Nephron progenitor cell (in vitro differentiated cells): ENCODE measurements around the gene RRAS2.
"Not testable (repeated sequence)": the region's sequence is repeated elsewhere in the genome, so short reads cannot be mapped to it uniquely, and the experiment has no call there.

Source experiments
- DNase-seq: peaks from one replicate; pipeline ENCODE4 v3.0.0; 2021
- H3K27ac Mint-ChIP-seq: 2 replicates; pipeline ENCODE4 v1.8.0; 2021; ENCODE audit warnings: mild to moderate bottlenecking, moderate library complexity, mixed read lengths
- H3K27me3 Mint-ChIP-seq: 2 replicates; pipeline ENCODE4 v1.8.0; 2021; ENCODE audit warnings: mild to moderate bottlenecking, low read depth, mixed read lengths; ENCODE audit not compliant: poor library complexity
- H3K36me3 Mint-ChIP-seq: 2 replicates; pipeline ENCODE4 v1.8.0; 2021; ENCODE audit warnings: low read depth, mixed read lengths
- H3K4me1 Mint-ChIP-seq: 2 replicates; pipeline ENCODE4 v1.8.0; 2021; ENCODE audit warnings: mixed read lengths
- H3K4me3 Mint-ChIP-seq: 2 replicates; pipeline ENCODE4 v1.8.0; 2021; ENCODE audit warnings: mild to moderate bottlenecking, moderate library complexity, mixed read lengths
- H3K9me3 Mint-ChIP-seq: 2 replicates; pipeline ENCODE4 v1.8.0; 2021; ENCODE audit warnings: mild to moderate bottlenecking, moderate library complexity, mixed read lengths
- TF ChIP-seq, protein P1 (sequence below): fragments of 200-600 bp; sonication (generic); IDR thresholded peaks from 2 replicates; pipeline ENCODE4 v1.5.0; 2021; ENCODE audit warnings: antibody characterized with exemption

The RRAS2 gene

DNA sequence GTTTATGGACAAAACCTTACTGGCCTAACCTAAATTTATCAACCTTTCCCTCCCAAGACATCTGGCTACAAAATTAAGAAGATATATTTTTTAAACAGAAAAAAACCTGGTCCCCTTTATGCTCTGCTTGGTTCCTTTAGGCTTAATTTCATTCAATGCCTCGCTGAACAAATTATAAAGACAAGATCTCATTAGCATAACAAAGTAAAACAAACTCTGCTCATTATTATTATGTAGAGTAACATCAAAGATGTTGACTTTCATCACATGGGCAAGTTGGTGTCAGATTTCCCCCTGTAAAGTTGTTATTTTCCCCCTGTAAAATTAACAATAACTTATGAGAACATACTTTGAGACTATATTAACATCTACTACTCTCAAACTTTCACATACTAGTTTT is 11.0 kb downstream of the RRAS2 start:
- TF ChIP-seq, protein P1, sequence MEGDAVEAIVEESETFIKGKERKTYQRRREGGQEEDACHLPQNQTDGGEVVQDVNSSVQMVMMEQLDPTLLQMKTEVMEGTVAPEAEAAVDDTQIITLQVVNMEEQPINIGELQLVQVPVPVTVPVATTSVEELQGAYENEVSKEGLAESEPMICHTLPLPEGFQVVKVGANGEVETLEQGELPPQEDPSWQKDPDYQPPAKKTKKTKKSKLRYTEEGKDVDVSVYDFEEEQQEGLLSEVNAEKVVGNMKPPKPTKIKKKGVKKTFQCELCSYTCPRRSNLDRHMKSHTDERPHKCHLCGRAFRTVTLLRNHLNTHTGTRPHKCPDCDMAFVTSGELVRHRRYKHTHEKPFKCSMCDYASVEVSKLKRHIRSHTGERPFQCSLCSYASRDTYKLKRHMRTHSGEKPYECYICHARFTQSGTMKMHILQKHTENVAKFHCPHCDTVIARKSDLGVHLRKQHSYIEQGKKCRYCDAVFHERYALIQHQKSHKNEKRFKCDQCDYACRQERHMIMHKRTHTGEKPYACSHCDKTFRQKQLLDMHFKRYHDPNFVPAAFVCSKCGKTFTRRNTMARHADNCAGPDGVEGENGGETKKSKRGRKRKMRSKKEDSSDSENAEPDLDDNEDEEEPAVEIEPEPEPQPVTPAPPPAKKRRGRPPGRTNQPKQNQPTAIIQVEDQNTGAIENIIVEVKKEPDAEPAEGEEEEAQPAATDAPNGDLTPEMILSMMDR = no peak
- peaks cover 67% of the 10 kb centered on the region for H3K36me3 Mint-ChIP-seq
- no peak overlapping the region for H3K4me3 Mint-ChIP-seq
- DNase-seq = no peak
- peaks cover 72% of the 10 kb centered on the region for H3K9me3 Mint-ChIP-seq
- H3K4me1 Mint-ChIP-seq = no peaks in the 10 kb centered on the region
- H3K27ac Mint-ChIP-seq = no peak overlapping the region
- H3K27me3 Mint-ChIP-seq = no peaks in the 10 kb centered on the region

DNA sequence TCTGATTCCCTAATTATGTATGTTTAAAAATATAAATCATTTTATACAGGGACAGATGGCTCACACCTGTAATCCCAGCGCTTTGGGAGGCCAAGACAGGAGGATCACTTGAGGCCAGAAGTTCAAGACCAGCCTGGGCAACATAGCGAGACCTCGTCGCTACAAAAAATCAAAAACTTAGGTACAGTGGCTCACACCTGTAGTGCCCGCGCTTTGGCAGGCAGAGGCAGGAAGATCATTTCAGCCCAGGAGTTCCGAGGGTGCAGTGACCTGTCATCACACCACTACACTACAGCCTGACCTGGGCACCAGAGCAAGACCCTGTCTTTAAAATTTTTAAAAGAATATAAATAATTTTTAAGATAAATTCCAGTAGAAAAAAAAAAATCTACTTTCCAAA is 11.5 kb downstream of the RRAS2 start:
- no peak overlapping the region for H3K27ac Mint-ChIP-seq

DNA sequence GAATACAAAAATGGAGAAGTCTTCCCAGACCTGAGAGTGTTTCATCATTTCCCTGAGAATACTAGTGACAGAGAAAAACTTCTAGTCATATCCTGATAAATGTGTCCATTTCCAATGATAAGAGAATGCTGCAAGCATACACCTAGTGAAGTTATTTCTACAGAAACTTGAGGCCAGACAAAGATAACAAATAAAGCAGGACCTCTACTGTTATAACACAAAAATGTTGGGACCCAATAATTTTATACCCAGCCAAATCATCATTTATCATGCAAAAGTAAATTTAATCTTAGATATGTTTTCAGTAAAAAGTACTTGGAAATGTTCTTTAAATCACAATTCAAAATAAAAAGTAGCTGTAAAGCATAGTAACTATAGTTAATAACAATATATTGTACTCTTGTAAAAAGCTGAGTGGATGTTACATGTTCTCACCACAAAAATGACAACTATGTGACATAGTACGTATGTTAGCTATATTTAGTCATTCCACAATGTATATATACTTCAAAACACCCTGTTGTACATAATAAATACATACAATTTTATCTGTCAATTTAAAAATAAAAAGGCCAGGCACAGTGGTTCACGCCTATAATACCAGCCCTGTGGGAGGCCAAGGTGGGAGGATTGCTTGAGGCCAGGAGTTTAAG is 12.6 kb downstream of the RRAS2 start:
- H3K4me1 Mint-ChIP-seq = no peaks in the 10 kb centered on the region
- peaks cover 79% of the 10 kb centered on the region for H3K9me3 Mint-ChIP-seq

More for the DNA sequence above, 11.5 kb downstream of the RRAS2 start:
- H3K4me1 Mint-ChIP-seq = no peaks in the 10 kb centered on the region
- TF ChIP-seq, protein P1 = no peak
- H3K9me3 Mint-ChIP-seq = peaks cover 72% of the 10 kb centered on the region
- H3K27me3 Mint-ChIP-seq = no peaks in the 10 kb centered on the region
- DNase-seq = no peak
- peaks cover 69% of the 10 kb centered on the region for H3K36me3 Mint-ChIP-seq
- no peak overlapping the region for H3K4me3 Mint-ChIP-seq

DNA sequence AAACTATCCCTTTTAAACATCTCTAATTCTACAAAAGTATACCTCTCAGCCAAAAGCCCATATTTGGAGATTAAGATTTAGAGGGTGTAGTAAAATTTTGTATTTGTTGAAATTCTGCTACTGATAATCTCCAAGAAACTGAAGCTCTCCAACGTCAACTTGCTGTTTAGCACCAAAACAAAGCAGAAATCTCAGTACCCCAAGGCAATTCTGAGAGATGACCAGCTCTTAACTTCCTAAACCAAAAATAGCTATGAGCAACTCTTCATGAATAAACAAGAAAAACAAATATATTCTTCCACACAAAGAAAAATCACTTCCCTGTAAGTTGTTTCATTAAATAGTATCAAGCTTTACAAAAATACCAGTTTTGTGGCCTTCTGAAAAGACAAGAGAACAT is 13.3 kb downstream of the RRAS2 start:
- Mint-ChIP-seq H3K4me1 (no peaks in the 10 kb centered on the region), H3K27me3 (peaks cover 4% of the 10 kb centered on the region), H3K9me3 (peaks cover 80% of the 10 kb centered on the region)

More for the DNA sequence above, 12.6 kb downstream of the RRAS2 start:
- peaks cover 4% of the 10 kb centered on the region for H3K27me3 Mint-ChIP-seq
- no peak for DNase-seq
- no peak overlapping the region for H3K27ac Mint-ChIP-seq
- H3K36me3 Mint-ChIP-seq = peaks cover 79% of the 10 kb centered on the region
- TF ChIP-seq, protein P1 = no peak
- no peak overlapping the region for H3K4me3 Mint-ChIP-seq

DNA sequence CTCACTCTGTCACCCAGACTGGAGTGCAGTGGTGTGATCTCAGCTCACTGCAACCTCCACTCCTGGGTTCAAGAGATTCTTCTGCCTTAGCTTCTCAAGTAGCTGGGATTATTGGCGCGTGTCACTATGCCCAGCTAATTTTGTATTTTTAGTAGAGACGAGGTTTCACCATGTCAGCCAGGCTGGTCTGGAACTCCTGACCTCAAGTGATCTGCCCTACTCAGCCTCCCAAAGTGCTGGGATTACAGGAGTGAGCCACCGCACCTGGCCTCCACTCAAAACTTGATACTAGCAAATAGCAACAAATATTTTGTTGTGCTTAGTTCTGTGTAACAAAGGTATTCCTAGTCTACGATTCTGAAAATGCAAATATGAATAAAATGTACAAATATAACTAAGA is 14.0 kb downstream of the RRAS2 start:
- Mint-ChIP-seq H3K9me3 (peaks cover 78% of the 10 kb centered on the region), H3K36me3 (peaks cover 76% of the 10 kb centered on the region)
- DNase-seq, H3K4me1 Mint-ChIP-seq, H3K4me3 Mint-ChIP-seq, H3K27me3 Mint-ChIP-seq, H3K27ac Mint-ChIP-seq: not testable (repeated sequence)

More for the DNA sequence above, 13.3 kb downstream of the RRAS2 start:
- DNase-seq = no peak
- no peak overlapping the region for H3K4me3 Mint-ChIP-seq
- H3K36me3 Mint-ChIP-seq = peaks cover 79% of the 10 kb centered on the region
- no peak overlapping the region for H3K27ac Mint-ChIP-seq
- TF ChIP-seq, protein P1 = no peak

DNA sequence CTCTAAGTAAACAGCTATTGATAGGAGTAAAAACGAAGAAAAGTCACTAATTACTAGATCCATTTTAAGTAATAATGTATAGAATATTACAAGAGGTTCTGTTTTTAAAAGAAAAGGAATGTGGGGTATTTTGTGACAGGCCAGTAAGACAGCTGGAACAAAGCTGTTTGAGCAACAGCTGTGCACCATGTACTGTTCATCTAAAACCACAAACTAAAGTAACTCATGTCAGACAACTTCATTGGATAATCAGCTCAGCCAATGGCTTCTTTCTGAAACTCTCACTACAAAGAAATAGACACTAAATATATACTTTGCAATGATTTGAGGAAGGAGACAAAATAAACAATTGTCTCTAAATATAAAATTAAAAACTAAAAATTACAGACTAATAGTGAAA is 16.1 kb downstream of the RRAS2 start:
- TF ChIP-seq, protein P1 = no peak
- H3K4me3 Mint-ChIP-seq = no peak overlapping the region
- H3K4me1 Mint-ChIP-seq = no peaks in the 10 kb centered on the region
- H3K36me3 Mint-ChIP-seq = peaks cover 58% of the 10 kb centered on the region
- H3K27ac Mint-ChIP-seq = no peak overlapping the region
- H3K9me3 Mint-ChIP-seq = peaks cover 65% of the 10 kb centered on the region
- DNase-seq = no peak
- peaks cover 4% of the 10 kb centered on the region for H3K27me3 Mint-ChIP-seq
